CD4-positive, alpha-beta T cell (primary cell): ENCODE data around the gene PHTF1. TPM values are rescaled to one million over a fixed set of nuclear protein-coding genes. Genes with fewer than 3 reads are reported as not detected.

Experiments used
- ATAC-seq: fragments of 200-7000 bp; cut with Tn5 transposase; one replicate; pipeline ENCODE4 v1.10.0; 2022; ENCODE audit warnings: mild to moderate bottlenecking; ENCODE audit not compliant: poor library complexity
- CTCF ChIA-PET: fragments of 350-600 bp; sonication (Branson Sonifier 250); formaldehyde crosslinking; loops from one replicate; lab custom pipeline; 2021; ENCODE audit warnings: antibody characterized with exemption, inconsistent platforms; lab: Charles Lee
- POLR2A ChIA-PET: fragments of 350-600 bp; sonication (Branson Sonifier 250); formaldehyde crosslinking; loops from one replicate; lab custom pipeline; 2021; ENCODE audit warnings: antibody characterized with exemption, inconsistent platforms; lab: Charles Lee
- DNase-seq, 14 experiments: peaks; one replicate each; pipeline ENCODE4 v3.0.0-alpha.2; 2013 to 2020; ENCODE audit warnings: mixed read lengths in 2 of 14
- H3K27ac ChIP-seq, 2 donors: one replicate each; pipeline versions ENCODE4 v1.5.1 to v1.7.0; 2013; ENCODE audit warnings: low read length in 2 of 2, low read depth in 1 of 2, mild to moderate bottlenecking in 1 of 2
- H3K27me3 ChIP-seq, 2 experiments: 1 replicate in 1 of 2; 2 replicates in 1 of 2; pipeline versions ENCODE4 v1.6.1 to v1.7.0; 2013; ENCODE audit warnings: low read length in 2 of 2, control low read depth in 1 of 2, mild to moderate bottlenecking in 1 of 2, moderate library complexity in 1 of 2; ENCODE audit not compliant: insufficient read depth in 2 of 2, control insufficient read depth in 1 of 2
- H3K36me3 ChIP-seq: one replicate; pipeline ENCODE4 v1.6.1; 2013; ENCODE audit warnings: low read length, control low read depth; ENCODE audit not compliant: insufficient read depth
- H3K4me1 ChIP-seq: one replicate; pipeline ENCODE4 v1.6.1; 2013; ENCODE audit warnings: low read length, control low read depth; ENCODE audit not compliant: insufficient read depth
- H3K4me3 ChIP-seq: one replicate; pipeline ENCODE4 v1.5.1; 2013; ENCODE audit warnings: mild to moderate bottlenecking, low read length, moderate library complexity
- H3K9me3 ChIP-seq, 2 experiments: 1 replicate in 1 of 2; 2 replicates in 1 of 2; pipeline versions ENCODE4 v1.6.1 to v1.7.0; 2013; ENCODE audit warnings: low read length in 2 of 2, mild to moderate bottlenecking in 2 of 2, control low read depth in 1 of 2, moderate library complexity in 1 of 2; ENCODE audit not compliant: control insufficient read depth in 1 of 2, insufficient read depth in 1 of 2
- H3K27ac Mint-ChIP-seq: one replicate; pipeline ENCODE4 v1.8.0; 2020; ENCODE audit warnings: mixed read lengths
- H3K27me3 Mint-ChIP-seq: one replicate; pipeline ENCODE4 v1.8.0; 2021; ENCODE audit warnings: mixed read lengths
- H3K36me3 Mint-ChIP-seq: one replicate; pipeline ENCODE4 v1.8.0; 2021; ENCODE audit warnings: low read depth, mixed read lengths
- H3K4me1 Mint-ChIP-seq: one replicate; pipeline ENCODE4 v1.8.0; 2021; ENCODE audit warnings: low read depth, mixed read lengths
- H3K4me3 Mint-ChIP-seq: one replicate; pipeline ENCODE4 v1.8.0; 2020; ENCODE audit warnings: mild to moderate bottlenecking, mixed read lengths
- H3K9me3 Mint-ChIP-seq: one replicate; pipeline ENCODE4 v1.8.0; 2020; ENCODE audit warnings: mixed read lengths
- CTCF ChIP-seq: fragments of 200-600 bp; IDR thresholded peaks from one replicate; pipeline ENCODE4 v1.8.0; 2022; ENCODE audit warnings: antibody characterized with exemption, mild to moderate bottlenecking
- intact Hi-C, 2 experiments: fragments of 100-400 bp; cut with DNase I in 1 of 2; cut with micrococcal nuclease in 1 of 2; formaldehyde crosslinking; loops; one replicate each; pipeline versions ENCODE4 v1.15.1 to v1.9.0; 2023 to 2025; cut with DNase I, micrococcal nuclease
- total RNA-seq, 174 experiments: library from RNA in 2 of 174; stranded (reverse) in 2 of 174; gene quantifications; one replicate each; pipeline ENCODE4 v1.2.3 and lab custom pipeline; 2021 to 2026

The PHTF1 gene
- total RNA-seq, 2 experiments from 2014 or later, result 3.1 to 4.0 TPM

- Mint-ChIP-seq H3K27ac (no peak overlapping the region), H3K27me3 (no peaks in the 10 kb centered on the region), H3K4me1 (no peaks in the 10 kb centered on the region), H3K9me3 (no peaks in the 10 kb centered on the region), H3K4me3 (no peak overlapping the region), H3K36me3 (peaks cover 3% of the 10 kb centered on the region)
- ChIA-PET POLR2A (no interaction called here), CTCF (no interaction called here)
- intact Hi-C loops, result loop anchor here in 1 of 2 experiments (10.0 kb wide), 1 partner anchor 606 kb away; no protein-coding TSS in a partner anchor
- no peaks in the 10 kb centered on the region for H3K4me1 ChIP-seq
- peaks cover 3% of the 10 kb centered on the region for H3K36me3 ChIP-seq
- no peaks in the 10 kb centered on the region for H3K27me3 ChIP-seq
- no peak overlapping the region for H3K27ac ChIP-seq
- ATAC-seq (no peak), DNase-seq (no peak)
- H3K4me3 ChIP-seq, result no peak overlapping the region
- TF ChIP-seq CTCF, result no peak
- H3K9me3 ChIP-seq, result no peaks in the 10 kb centered on the region
These were observed 88.6 kb downstream of the PHTF1 start for GRCh38 chr1:113670650-113671049.

DNA sequence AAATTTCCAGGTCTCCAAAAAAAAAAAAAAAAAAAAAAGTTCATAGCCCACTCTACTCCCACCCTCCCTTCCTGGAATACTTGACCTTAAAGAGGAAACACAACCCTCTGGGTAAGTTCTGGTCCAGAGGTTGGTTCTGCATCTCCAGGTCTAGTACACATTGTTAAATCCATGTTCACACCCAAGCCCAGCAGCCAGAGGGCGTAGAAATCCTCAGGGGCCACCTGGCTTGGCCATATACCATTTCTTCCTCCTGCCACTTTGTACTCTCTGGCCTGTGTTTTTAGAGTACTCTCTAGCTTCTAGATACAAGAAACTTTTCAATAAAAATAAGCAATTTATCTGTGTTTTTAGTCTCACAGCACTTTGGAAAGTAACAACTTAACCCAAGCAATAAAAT lies 89.3 kb downstream of the PHTF1 start:
- Mint-ChIP-seq H3K27me3 (no peaks in the 10 kb centered on the region), H3K4me1 (no peaks in the 10 kb centered on the region), H3K36me3 (peaks cover 3% of the 10 kb centered on the region), H3K27ac (no peak overlapping the region), H3K9me3 (no peaks in the 10 kb centered on the region), H3K4me3 (no peak overlapping the region)
- H3K4me1 ChIP-seq, result no peaks in the 10 kb centered on the region
- DNase-seq (no peak), ATAC-seq (no peak)
- H3K36me3 ChIP-seq, result peaks cover 3% of the 10 kb centered on the region
- no peak overlapping the region for H3K4me3 ChIP-seq
- no peaks in the 10 kb centered on the region for H3K9me3 ChIP-seq
- ChIA-PET POLR2A (no interaction called here), CTCF (no interaction called here)
- H3K27me3 ChIP-seq, result no peaks in the 10 kb centered on the region
- TF ChIP-seq CTCF, result no peak
- intact Hi-C loops, result loop anchor here in 1 of 2 experiments (10.0 kb wide), 1 partner anchor 605 kb away; no protein-coding TSS in a partner anchor
- H3K27ac ChIP-seq, result no peak overlapping the region

GRCh38 chr1:113666126-113666525 lies 93.2 kb downstream of the PHTF1 start:
- H3K36me3 ChIP-seq, result no peaks in the 10 kb centered on the region
- CTCF ChIA-PET, result no interaction called here
- Mint-ChIP-seq H3K36me3 (no peaks in the 10 kb centered on the region), H3K4me1 (no peaks in the 10 kb centered on the region), H3K9me3 (no peaks in the 10 kb centered on the region), H3K27me3 (no peaks in the 10 kb centered on the region), H3K27ac (no peak overlapping the region), H3K4me3 (no peak overlapping the region)
- no peaks in the 10 kb centered on the region for H3K9me3 ChIP-seq
- POLR2A ChIA-PET, result no interaction called here
- H3K27me3 ChIP-seq, result no peaks in the 10 kb centered on the region
- DNase-seq (no peak), ATAC-seq (no peak)
- intact Hi-C loops, result loop anchor here in 1 of 2 experiments (2.0 kb wide), 1 partner anchor 17 kb away; no protein-coding TSS in a partner anchor
- no peak overlapping the region for H3K27ac ChIP-seq
- no peak for TF ChIP-seq CTCF
- H3K4me1 ChIP-seq, result no peaks in the 10 kb centered on the region
- no peak overlapping the region for H3K4me3 ChIP-seq
